GM19351 (cell line): ENCODE measurements around the gene SLC25A21.
"Not testable (repeated sequence)": the region's sequence is repeated elsewhere in the genome, so short reads cannot be mapped to it uniquely, and the experiment has no call there.

Source experiments
- ATAC-seq: cut with Tn5 transposase; IDR thresholded peaks from one replicate; pipeline ENCODE4 v1.9.1; 2021; ENCODE audit warnings: mild to moderate bottlenecking, moderate library complexity; ENCODE audit not compliant: unreplicated experiment

The SLC25A21 gene

DNA sequence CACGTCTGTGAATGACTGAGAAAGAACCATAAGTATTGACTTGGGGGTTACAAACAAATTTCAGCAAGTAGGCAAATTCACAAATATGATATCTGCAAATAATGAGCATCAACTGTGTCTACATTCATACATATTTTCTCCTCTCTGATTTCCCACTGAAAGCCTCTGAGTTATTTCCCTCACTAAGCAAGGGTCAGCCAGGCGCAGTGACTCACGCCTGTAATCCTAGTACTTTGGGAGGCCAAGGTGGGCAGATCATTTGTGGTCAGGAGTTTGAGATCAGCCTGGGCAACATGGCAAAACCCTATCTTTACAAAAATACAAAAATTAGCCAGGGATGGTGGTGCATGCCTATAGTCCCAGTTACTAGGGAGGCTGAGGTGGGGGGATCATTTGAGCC lies 80.8 kb downstream of the SLC25A21 start:
- no peak for ATAC-seq

GRCh38 chr14:37090026-37090425 lies 82.4 kb downstream of the SLC25A21 start:
- no peak for ATAC-seq

DNA sequence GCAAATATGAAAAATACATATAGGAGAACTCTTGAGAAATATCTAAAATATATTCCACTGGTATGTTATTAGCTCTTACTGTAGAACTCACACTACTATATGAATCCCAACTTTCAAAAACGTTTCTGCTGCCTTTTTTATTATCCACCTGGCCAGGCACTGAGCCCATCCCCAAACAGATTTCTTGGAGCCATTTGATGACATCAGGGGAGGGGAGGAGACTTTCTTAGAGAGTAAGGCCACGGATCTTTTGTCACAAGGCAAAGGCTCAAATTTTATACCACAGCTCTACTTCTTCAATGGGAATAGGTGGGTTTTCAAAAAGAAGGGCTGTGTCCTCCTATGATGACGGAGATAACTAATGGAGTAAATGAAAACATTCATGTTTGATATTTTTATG lies 83.0 kb downstream of the SLC25A21 start:
- ATAC-seq = no peak

- no peak for ATAC-seq
These were observed 83.8 kb downstream of the SLC25A21 start for GRCh38 chr14:37088356-37089215.

- ATAC-seq = no peak
These were observed 84.9 kb downstream of the SLC25A21 start for GRCh38 chr14:37087520-37087919.

GRCh38 chr14:37083599-37083998 lies 88.8 kb downstream of the SLC25A21 start:
- no peak for ATAC-seq

GRCh38 chr14:37082449-37082848 lies 90.0 kb downstream of the SLC25A21 start:
- no peak for ATAC-seq

GRCh38 chr14:37081856-37082255 lies 90.5 kb downstream of the SLC25A21 start:
- no peak for ATAC-seq

DNA sequence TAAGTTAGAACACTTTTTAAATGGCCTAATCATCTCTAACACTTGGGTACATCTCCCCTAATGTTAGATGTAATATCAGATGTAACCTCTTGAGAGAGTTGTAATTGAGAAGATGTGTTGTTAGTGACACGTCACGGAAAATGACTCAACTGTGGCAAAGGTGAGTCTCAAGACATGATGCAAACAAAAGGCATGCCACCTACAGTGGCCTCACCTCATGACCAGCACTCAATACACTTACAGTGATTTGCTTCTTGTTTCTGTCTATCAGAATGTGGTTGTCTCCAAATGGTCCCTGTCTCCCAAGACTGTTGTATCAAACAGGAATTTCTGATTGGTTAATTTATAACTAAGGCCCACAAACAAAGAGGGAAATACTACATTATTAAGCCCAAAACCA lies 91.2 kb downstream of the SLC25A21 start:
- no peak for ATAC-seq

GRCh38 chr14:37078131-37078530 lies 94.3 kb downstream of the SLC25A21 start:
- no peak for ATAC-seq

- ATAC-seq = not testable (repeated sequence)
These were observed 98.1 kb downstream of the SLC25A21 start for GRCh38 chr14:37074320-37074719.

DNA sequence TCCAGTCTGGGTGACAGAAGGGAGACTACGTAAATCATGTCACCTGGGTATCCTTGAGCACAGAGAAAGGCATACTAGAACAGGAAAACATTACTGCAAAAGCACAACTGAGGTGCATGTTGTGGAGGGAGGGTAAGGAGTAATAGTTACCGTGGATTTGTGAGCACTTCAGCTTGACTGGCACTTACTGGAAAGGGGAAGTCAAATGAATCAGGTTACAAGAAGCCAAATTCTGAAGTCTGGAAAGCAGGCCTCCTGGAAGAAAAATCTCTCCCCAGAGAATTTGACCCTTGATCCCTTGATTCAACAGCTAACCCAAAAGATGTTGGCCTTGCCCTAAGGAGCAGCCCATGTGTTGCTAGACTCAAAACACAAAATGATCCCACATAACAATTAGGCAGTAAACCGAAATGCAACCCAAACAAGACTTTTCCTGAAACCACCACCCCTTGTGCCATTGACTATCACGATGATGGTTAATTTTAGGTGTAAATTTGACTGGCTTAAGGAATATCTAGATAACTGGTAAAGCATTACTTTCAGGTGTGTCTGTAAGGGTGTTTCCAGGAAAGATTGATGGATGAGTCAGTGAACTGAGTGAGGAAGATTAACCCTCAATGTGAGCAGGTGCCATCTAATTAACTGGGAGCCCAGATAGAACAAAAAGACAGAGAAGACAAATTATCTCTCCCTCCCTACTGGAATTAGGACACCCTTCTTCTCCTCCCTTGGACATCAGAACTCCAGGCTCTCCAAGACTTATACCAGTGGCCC lies 108.8 kb downstream of the SLC25A21 start:
- no peak for ATAC-seq

DNA sequence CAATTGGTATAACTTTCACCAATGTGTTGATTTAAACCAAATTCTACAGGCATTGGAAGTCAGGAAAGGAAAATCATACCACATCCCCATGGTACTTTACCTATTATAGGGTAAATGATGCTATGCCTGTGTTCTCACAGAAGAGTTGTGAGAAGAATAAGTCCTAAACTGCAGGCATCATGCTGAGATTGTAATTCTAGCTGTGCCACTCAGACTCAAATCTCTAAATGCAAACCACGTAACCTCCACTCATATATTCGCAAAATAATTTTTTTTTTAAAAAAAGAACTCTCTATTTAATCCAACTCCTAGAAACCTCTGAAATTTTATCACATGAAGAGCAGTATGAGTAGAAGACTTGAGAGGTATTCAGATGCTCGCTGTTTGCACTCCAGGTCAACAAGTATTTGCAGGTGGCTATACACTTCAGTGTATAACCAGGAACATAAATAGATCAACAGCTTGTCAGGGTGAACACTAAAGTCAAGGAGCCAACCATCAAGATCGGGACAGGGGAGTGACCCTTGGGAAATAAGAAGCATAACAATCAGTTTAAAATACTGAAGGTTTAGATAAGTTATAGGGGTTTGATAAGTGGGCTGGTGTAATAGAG lies 110.1 kb downstream of the SLC25A21 start:
- ATAC-seq = no peak

DNA sequence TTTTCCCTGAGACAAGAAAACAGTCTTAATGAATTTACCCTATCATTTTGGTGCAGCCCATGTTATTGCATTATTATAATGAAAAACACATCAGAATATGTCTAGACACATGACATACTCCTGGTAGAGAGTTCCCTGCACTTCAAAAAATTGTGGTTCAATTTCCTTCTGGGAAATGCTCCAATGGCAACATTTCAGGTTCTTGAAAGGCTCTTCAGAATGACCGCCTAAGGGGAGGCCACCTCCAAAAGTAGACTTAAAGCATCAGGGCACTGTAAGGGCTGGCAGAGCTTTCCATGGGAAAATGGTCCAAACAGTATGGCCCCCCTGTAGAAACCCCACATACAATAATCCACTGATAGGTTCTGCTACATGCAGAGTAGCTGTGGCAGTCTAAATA lies 110.7 kb downstream of the SLC25A21 start:
- no peak for ATAC-seq

- ATAC-seq = no peak
These were observed 111.7 kb downstream of the SLC25A21 start for GRCh38 chr14:37060496-37061260.

- ATAC-seq = no peak
These were observed 114.6 kb downstream of the SLC25A21 start for GRCh38 chr14:37057776-37058175.

- no peak for ATAC-seq
These were observed 115.9 kb downstream of the SLC25A21 start for GRCh38 chr14:37056473-37056872.

DNA sequence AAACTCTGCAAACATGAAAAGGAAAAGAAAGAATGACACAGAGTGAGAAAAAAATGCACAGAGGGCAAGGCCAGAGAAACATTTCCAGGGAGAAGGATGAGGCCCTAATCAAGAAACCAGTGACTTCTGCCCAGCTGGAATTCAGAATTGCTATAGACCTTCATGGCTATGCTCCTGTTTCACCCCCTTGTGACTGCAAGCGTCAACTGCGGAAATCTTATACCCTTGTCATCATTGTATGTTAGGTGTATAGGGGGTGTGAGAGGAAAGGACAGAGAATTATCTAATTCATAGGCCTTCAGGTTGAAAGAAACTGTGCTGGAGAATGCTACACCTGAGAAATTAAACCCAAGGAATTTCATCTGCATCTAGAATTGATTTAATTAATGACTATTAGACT lies 117.5 kb downstream of the SLC25A21 start:
- ATAC-seq = no peak

GRCh38 chr14:37054144-37054543 lies 118.3 kb downstream of the SLC25A21 start:
- no peak for ATAC-seq

DNA sequence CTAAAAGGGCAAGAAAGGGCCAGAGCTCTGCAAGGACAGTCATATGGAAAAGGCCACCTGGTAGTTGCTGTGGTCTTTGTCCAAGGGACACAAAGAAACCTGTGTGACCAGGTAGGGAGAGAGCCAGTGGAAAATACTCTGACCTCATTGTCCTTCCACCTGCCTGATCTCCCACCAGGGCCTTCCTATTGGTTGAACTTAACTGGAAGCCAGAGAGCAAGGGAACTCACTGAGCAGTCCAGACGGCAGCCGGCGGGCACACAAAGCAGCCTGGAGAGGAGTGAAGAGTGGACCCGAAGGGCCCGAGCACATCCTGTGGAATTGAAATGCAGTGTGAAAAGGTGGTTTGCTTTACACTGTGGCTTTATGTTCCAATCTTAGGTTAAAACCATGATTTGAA lies 120.7 kb downstream of the SLC25A21 start:
- no peak for ATAC-seq

GRCh38 chr14:37051153-37051552 lies 121.3 kb downstream of the SLC25A21 start:
- no peak for ATAC-seq
